SU-DHL-6 (cell line): ENCODE measurements around the gene GRID1.

Experiments
- H2AFZ ChIP-seq: fragments of 200-600 bp; sonication (generic); 2 replicates; pipeline ENCODE4 v1.6.1; 2014; ENCODE audit warnings: low read depth, mild to moderate bottlenecking, moderate library complexity, mixed read lengths, antibody characterized with exemption, low read length; ENCODE audit not compliant: severe bottlenecking
- H3F3A ChIP-seq: fragments of 200-600 bp; shearing (Covaris generic); 2 replicates; pipeline ENCODE4 v1.6.0; 2016; ENCODE audit warnings: antibody characterized with exemption, mild to moderate bottlenecking; ENCODE audit not compliant: insufficient read depth
- H3K27ac ChIP-seq: fragments of 200-600 bp; sonication (generic); 2 replicates; pipeline ENCODE4 v1.5.1; 2016; ENCODE audit warnings: low read depth, mild to moderate bottlenecking, low read length, moderate library complexity, mixed read lengths
- H3K27me3 ChIP-seq: fragments of 200-600 bp; sonication (generic), shearing (Covaris generic); 2 replicates; pipeline ENCODE4 v1.6.0; 2014; ENCODE audit warnings: mild to moderate bottlenecking, low read length
- H3K36me3 ChIP-seq: fragments of 200-600 bp; sonication (generic); 2 replicates; pipeline ENCODE4 v1.6.1; 2014; ENCODE audit warnings: mild to moderate bottlenecking, low read length, mixed read lengths
- H3K4me2 ChIP-seq: fragments of 300-600, 200-600 bp; shearing (Covaris generic), sonication (generic); 2 replicates; pipeline ENCODE4 v1.6.0; 2014; ENCODE audit warnings: low read length, low read depth, mild to moderate bottlenecking; ENCODE audit not compliant: poor library complexity, severe bottlenecking
- H3K4me3 ChIP-seq: fragments of 200-600 bp; sonication (generic); 2 replicates; pipeline ENCODE4 v1.5.1; 2014; ENCODE audit warnings: antibody characterized with exemption, low read length, mild to moderate bottlenecking, mixed read lengths; ENCODE audit not compliant: insufficient read depth, poor library complexity, severe bottlenecking
- H3K79me2 ChIP-seq: fragments of 200-600 bp; sonication (generic); 2 replicates; pipeline ENCODE4 v1.6.1; 2014; ENCODE audit warnings: mild to moderate bottlenecking, low read length, moderate library complexity; ENCODE audit not compliant: insufficient read depth
- H3K9ac ChIP-seq: fragments of 200-600 bp; sonication (generic); 2 replicates; pipeline ENCODE4 v1.7.0; 2014; ENCODE audit warnings: mild to moderate bottlenecking, low read length
- H3K9me2 ChIP-seq: fragments of 200-600 bp; sonication (generic); replicated peaks from 2 replicates; pipeline ENCODE4 v1.6.1; 2014; ENCODE audit warnings: low read length; ENCODE audit not compliant: insufficient read depth
- H3K9me3 ChIP-seq: fragments of 200-600 bp; sonication (generic); 2 replicates; pipeline ENCODE4 v1.6.1; 2014; ENCODE audit warnings: low read length, mixed read lengths; ENCODE audit not compliant: insufficient read depth
- H4K20me1 ChIP-seq: fragments of 200-600 bp; sonication (generic); 2 replicates; pipeline ENCODE4 v1.6.1; 2014; ENCODE audit warnings: low read depth, mild to moderate bottlenecking, antibody characterized with exemption, low read length, moderate library complexity, mixed read lengths
- CTCF ChIP-seq: fragments of 200-600 bp; sonication (generic); IDR thresholded peaks from one replicate; pipeline ENCODE4 v1.5.1; 2017; ENCODE audit warnings: antibody characterized with exemption, mild to moderate bottlenecking, low read length, moderate library complexity; ENCODE audit not compliant: insufficient read depth, poor library complexity, severe bottlenecking
- EZH2phosphoT487 ChIP-seq: fragments of 200-600 bp; sonication (generic), shearing (Covaris generic); conservative IDR thresholded peaks from 2 replicates; pipeline ENCODE4 v1.6.1; 2018; ENCODE audit warnings: mild to moderate bottlenecking, antibody characterized with exemption, low read length, moderate library complexity, mixed read lengths

GRID1 gene

GRCh38 chr10:86289577-86289868 is 77.1 kb downstream of the GRID1 start:
- H3K4me2 ChIP-seq, result no peak overlapping the region
- no peaks in the 10 kb centered on the region for H3K79me2 ChIP-seq
- no peaks in the 10 kb centered on the region for H3K27me3 ChIP-seq
- no peak overlapping the region for H2AFZ ChIP-seq
- H3K27ac ChIP-seq, result no peak overlapping the region
- H3K36me3 ChIP-seq, result no peaks in the 10 kb centered on the region
- TF ChIP-seq EZH2phosphoT487, result no peak
- no peak for TF ChIP-seq CTCF
- no peaks in the 10 kb centered on the region for H3F3A ChIP-seq
- no peaks in the 10 kb centered on the region for H3K9me3 ChIP-seq
- no peak overlapping the region for H3K4me3 ChIP-seq
- no peak overlapping the region for H3K9ac ChIP-seq
- H3K9me2 ChIP-seq, result no peaks in the 10 kb centered on the region
- no peaks in the 10 kb centered on the region for H4K20me1 ChIP-seq

- no peak for TF ChIP-seq EZH2phosphoT487
- TF ChIP-seq CTCF, result no peak
- H3F3A ChIP-seq, result no peaks in the 10 kb centered on the region
Measured at GRCh38 chr10:86288695-86289576, 77.7 kb downstream of the GRID1 start.

GRCh38 chr10:86287966-86288579 is 78.5 kb downstream of the GRID1 start:
- Histone ChIP-seq H4K20me1 (no peaks in the 10 kb centered on the region), H3K36me3 (no peaks in the 10 kb centered on the region), H3K4me2 (no peak overlapping the region), H3K27me3 (no peaks in the 10 kb centered on the region), H3K4me3 (no peak overlapping the region), H3K27ac (no peak overlapping the region), H3K9ac (no peak overlapping the region), H3F3A (no peaks in the 10 kb centered on the region), H3K9me2 (no peaks in the 10 kb centered on the region), H3K9me3 (no peaks in the 10 kb centered on the region), H3K79me2 (no peaks in the 10 kb centered on the region), H2AFZ (no peak overlapping the region)
- TF ChIP-seq EZH2phosphoT487 (no peak), CTCF (no peak)

More at GRCh38 chr10:86288695-86289576, 77.7 kb downstream of the GRID1 start:
- Histone ChIP-seq H3K27ac (no peak overlapping the region), H4K20me1 (no peaks in the 10 kb centered on the region), H3K79me2 (no peaks in the 10 kb centered on the region), H3K36me3 (no peaks in the 10 kb centered on the region), H3K9ac (no peak overlapping the region), H2AFZ (no peak overlapping the region), H3K9me2 (no peaks in the 10 kb centered on the region), H3K9me3 (no peaks in the 10 kb centered on the region), H3K27me3 (no peaks in the 10 kb centered on the region), H3K4me2 (no peak overlapping the region), H3K4me3 (no peak overlapping the region)
